Skeletal muscle tissue (tissue), 4 donors: Measurements from ENCODE around the gene CRP. TPM values are rescaled to one million over a fixed set of nuclear protein-coding genes. Genes with fewer than 3 reads are reported as not detected.

ENCODE experiments used
- H3K27ac ChIP-seq: one replicate; pipeline ENCODE4 v1.7.0; 2013; ENCODE audit warnings: mild to moderate bottlenecking, low read depth, low read length, inconsistent platforms
- H3K27me3 ChIP-seq, 3 donors: one replicate each; pipeline ENCODE4 v1.7.0; 2013; ENCODE audit warnings: low read length in 3 of 3; ENCODE audit not compliant: control insufficient read depth in 3 of 3, insufficient read depth in 3 of 3
- H3K36me3 ChIP-seq, 3 donors: one replicate each; pipeline ENCODE4 v1.7.0; 2013; ENCODE audit warnings: low read length in 3 of 3; ENCODE audit not compliant: control insufficient read depth in 3 of 3, insufficient read depth in 3 of 3
- H3K4me1 ChIP-seq, 3 donors: one replicate each; pipeline ENCODE4 v1.7.0; 2013; ENCODE audit warnings: low read length in 3 of 3, mild to moderate bottlenecking in 3 of 3; ENCODE audit not compliant: control insufficient read depth in 3 of 3, insufficient read depth in 3 of 3
- H3K4me3 ChIP-seq, 3 donors: one replicate each; pipeline ENCODE4 v1.7.0; 2013; ENCODE audit warnings: low read length in 3 of 3
- H3K9ac ChIP-seq, 3 donors: one replicate each; pipeline ENCODE4 v1.7.0; 2013; ENCODE audit warnings: low read length in 3 of 3, mild to moderate bottlenecking in 3 of 3, moderate library complexity in 2 of 3, low read depth in 1 of 3
- H3K9me3 ChIP-seq, 3 donors: one replicate each; pipeline ENCODE4 v1.7.0; 2013; ENCODE audit warnings: low read length in 3 of 3; ENCODE audit not compliant: control insufficient read depth in 3 of 3
- total RNA-seq: library from RNA; depleted of rRNA; stranded (reverse); fragments of >200 nt; gene quantifications from one replicate; pipeline ENCODE4 v1.2.3, GENCODE V29; 2014
- donor health status: Osteomylitis.

Gene CRP, protein sequence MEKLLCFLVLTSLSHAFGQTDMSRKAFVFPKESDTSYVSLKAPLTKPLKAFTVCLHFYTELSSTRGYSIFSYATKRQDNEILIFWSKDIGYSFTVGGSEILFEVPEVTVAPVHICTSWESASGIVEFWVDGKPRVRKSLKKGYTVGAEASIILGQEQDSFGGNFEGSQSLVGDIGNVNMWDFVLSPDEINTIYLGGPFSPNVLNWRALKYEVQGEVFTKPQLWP
- not detected for total RNA-seq

DNA sequence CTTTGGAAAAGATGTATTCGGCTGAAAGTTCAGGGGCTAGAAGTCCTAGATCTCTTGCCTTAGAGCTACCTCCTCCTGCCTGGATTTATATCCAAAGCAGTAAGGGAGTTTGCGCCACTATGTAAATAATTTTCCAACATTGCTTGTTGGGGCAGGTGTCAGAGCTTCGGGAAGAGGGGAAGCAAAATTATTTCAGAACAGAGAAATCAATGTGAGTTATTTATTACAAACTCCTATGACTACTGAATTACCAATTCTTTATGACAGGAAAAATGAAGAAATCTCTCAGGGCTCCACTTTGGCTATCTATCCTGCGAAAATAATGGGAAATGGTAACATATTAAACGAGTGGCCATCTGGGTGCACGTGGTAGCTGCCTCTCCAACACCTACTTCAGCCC, at the start of gene CRP:
TSS of gene CRP (minus strand) at position 61 of the 400 bp plus-strand sequence. CDS start 104 bp downstream, outside the sequence.
- no peak within 1 kb of the TSS for H3K27ac ChIP-seq
- no peak within 1 kb of the TSS for H3K9ac ChIP-seq
- no peaks in the 10 kb centered on the region for H3K27me3 ChIP-seq
- H3K36me3 ChIP-seq: no peaks in the 10 kb centered on the region
- H3K4me3 ChIP-seq: no peak within 1 kb of the TSS
- peaks cover 0 to 3% (median 0%) of the 10 kb centered on the region in 3 donors for H3K9me3 ChIP-seq
- H3K4me1 ChIP-seq: no peaks in the 10 kb centered on the region

DNA sequence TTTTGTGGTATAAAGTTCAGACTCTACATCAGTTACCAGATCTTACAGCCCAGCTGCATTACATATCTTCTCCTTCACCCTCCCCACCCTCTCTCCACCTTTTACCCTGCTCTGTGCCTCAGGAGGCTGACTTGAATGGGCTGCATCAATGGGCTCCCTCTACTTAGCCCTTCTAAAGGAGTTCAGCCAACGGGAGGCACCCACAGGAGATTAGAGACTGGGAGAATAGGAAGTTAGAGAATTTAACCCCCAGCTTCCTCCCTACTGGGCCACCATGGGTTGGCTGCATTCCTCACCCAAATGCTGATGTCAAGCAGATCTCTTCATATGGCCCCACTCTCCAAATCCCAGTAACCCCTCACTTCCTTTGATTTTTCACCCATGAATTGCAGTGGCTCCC, 49.3 kb upstream of the CRP start:
- H3K4me1 ChIP-seq: no peaks in the 10 kb centered on the region
- no peaks in the 10 kb centered on the region for H3K36me3 ChIP-seq
- no peak overlapping the region for H3K27ac ChIP-seq
- no peak overlapping the region for H3K4me3 ChIP-seq
- H3K9ac ChIP-seq: no peak overlapping the region
- no peaks in the 10 kb centered on the region for H3K27me3 ChIP-seq
- no peaks in the 10 kb centered on the region for H3K9me3 ChIP-seq

DNA sequence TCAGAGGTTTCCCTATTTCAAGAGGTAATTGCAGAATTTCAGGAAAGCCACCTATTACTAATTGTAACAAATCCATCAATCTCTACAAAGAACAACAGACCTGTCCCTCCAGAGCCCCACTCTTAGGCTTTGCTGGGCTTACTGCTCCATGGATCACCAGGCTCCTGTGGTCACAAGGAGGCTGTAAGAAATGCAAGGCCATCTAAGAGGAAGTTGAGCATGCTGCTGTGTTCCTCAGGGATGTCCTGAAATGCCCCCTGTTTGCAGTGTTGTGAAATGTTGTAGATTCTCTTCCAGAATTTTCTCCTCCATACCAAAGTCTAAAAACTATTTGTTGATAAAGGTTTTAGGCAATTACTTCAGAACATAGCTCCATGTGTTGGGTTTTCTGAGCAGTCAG, 42.0 kb upstream of the CRP start:
- Histone ChIP-seq H3K4me3 (no peak overlapping the region), H3K36me3 (no peaks in the 10 kb centered on the region), H3K9me3 (no peaks in the 10 kb centered on the region), H3K27me3 (peaks cover 0 to 3% (median 0%) of the 10 kb centered on the region in 3 donors), H3K9ac (no peak overlapping the region), H3K27ac (no peak overlapping the region), H3K4me1 (peaks cover 0 to 6% (median 5%) of the 10 kb centered on the region in 3 donors)

DNA sequence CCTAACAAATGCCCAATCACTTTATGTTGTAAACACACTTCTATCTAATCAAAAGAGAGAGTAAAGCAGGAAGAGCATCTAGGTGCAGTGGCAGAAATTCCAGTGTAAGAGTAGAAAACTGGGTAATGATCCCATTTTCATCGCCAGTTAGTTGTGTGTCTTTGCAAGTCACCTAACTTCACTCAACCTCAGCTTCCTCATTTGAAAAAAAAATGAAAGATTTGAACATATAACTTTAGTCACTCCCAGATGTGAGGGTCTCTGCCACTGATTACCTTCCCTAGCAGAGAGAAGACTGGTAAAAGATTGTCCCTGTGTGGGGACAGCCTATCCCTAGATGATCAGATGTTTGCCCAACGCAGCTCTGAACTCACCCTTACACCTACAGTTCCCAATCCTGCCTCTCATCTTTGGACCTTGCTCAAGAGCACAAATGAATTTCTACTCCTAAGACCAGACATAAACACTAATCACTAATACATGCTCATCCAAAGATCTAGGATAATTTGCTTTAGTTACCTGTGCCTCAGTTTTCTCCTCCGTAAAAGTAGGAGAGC, 41.1 kb upstream of the CRP start:
- Histone ChIP-seq H3K4me1 (peaks cover 0 to 6% (median 5%) of the 10 kb centered on the region in 3 donors), H3K9me3 (no peaks in the 10 kb centered on the region), H3K27ac (no peak overlapping the region), H3K9ac (no peak overlapping the region), H3K36me3 (no peaks in the 10 kb centered on the region), H3K4me3 (no peak overlapping the region), H3K27me3 (peaks cover 0 to 3% (median 0%) of the 10 kb centered on the region in 3 donors)

DNA sequence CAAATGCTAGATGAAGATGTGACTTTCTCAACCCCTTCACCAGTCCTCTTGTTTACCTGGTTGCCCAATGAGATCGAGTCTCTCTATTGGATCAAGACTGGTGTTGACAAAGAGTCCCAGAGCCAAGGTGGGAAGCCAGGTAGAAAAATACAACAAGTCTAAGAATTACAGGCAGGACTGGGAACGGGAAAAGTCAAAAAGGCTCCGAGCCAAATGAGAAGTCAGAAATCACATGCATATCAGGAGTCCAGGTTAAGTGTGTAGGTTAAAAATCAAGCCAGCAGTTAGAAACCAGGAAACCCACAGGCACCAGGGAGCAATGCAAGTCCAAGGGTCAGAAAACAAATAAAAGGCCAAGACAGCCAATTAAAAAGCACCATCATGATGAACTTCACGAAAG, 39.0 kb upstream of the CRP start:
- Histone ChIP-seq H3K27me3 (peaks cover 0 to 3% (median 0%) of the 10 kb centered on the region in 3 donors), H3K9me3 (no peaks in the 10 kb centered on the region), H3K36me3 (no peaks in the 10 kb centered on the region), H3K4me1 (peaks cover 0 to 6% (median 5%) of the 10 kb centered on the region in 3 donors), H3K4me3 (no peak overlapping the region), H3K27ac (peak overlapping the region; percentile 63), H3K9ac (no peak overlapping the region)

DNA sequence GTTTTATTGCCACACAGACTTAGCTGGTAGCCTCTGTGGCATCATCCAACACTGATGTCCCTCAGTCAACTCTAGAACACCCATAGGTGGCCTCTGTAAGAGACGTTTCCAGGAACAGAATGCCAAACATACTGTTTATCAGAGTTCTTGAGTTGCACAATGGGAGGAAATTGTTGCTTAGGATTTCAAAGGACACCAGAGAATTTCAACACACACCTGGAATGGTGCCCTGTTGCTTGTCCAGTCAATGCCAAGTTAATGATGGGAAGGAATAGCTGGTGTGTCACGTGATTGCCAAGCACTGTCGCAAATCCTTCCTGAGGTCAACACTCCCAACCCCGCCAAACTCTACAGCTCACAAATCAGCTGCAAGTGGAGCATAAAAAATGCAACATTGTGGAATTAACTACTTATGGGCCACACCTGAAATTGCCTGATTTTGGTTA, 37.8 kb upstream of the CRP start:
- Histone ChIP-seq H3K4me1 (peaks cover 0 to 6% (median 5%) of the 10 kb centered on the region in 3 donors), H3K27me3 (peaks cover 0 to 3% (median 0%) of the 10 kb centered on the region in 3 donors), H3K9ac (no peak overlapping the region), H3K4me3 (no peak overlapping the region), H3K9me3 (no peaks in the 10 kb centered on the region), H3K27ac (peak overlapping the region; percentile 70), H3K36me3 (no peaks in the 10 kb centered on the region)

DNA sequence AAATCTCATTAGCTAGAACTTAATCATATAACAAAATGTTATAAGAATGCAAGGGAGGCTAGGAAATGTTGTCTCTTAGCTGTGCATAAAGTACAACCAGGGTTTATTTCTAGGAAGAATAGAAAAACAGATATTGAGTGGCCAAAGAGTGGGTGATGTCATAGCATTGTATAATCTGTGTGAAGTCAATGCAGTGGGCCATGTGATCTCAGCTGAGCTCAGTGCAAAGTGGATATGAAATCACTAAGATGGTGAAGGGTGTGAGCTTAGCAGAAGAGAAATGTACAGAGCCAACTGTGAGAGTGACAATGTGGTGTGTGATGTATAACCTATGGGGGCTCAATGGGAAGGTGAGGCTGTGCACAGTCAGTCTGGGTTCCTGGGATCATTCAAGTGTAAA, 36.6 kb upstream of the CRP start:
- Histone ChIP-seq H3K9ac (no peak overlapping the region), H3K27ac (peak overlapping the region; percentile 70), H3K4me3 (no peak overlapping the region), H3K36me3 (no peaks in the 10 kb centered on the region), H3K4me1 (peaks cover 0 to 6% (median 5%) of the 10 kb centered on the region in 3 donors), H3K9me3 (no peaks in the 10 kb centered on the region), H3K27me3 (peaks cover 0 to 3% (median 0%) of the 10 kb centered on the region in 3 donors)

DNA sequence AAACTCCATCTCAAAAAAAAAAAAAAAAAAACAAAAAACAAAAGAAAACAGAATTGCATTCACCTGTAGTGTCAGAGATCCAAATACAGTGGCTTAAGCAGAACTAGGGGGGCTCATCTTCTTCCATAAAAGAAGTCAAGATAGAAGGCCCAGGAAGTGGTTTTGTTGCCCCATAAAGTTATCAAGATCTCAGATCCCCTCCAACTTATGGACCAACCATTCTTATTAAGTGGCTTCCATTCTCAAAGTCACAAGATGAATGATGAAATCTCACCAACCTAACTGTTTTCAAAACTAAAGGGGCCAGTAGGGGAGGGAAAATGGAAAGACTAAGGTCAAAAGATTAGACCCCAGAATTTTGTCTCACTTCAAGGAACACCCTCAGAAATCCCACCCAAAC, 36.2 kb upstream of the CRP start:
- Histone ChIP-seq H3K4me3 (no peak overlapping the region), H3K9ac (no peak overlapping the region), H3K36me3 (no peaks in the 10 kb centered on the region), H3K27ac (no peak overlapping the region), H3K27me3 (peaks cover 0 to 3% (median 0%) of the 10 kb centered on the region in 3 donors), H3K9me3 (no peaks in the 10 kb centered on the region), H3K4me1 (peaks cover 0 to 6% (median 5%) of the 10 kb centered on the region in 3 donors)

DNA sequence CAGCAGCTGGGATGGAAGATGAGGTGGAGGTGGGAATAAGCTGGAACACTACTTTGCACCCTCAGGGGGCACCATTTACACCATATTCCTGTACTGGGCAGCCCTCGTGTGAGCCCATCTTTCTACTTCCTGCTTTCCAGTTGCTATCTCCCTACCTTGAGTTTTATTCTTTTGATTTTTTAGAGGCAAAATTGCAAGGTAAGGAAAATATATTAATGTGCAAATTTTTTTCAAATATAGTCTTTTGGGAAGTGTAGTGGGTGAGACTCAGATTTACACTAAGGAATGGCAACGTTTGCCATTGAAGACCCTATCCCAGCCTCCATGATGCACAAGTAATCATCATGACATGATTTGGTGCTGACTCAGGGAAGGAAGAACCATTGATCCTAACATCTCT, 35.2 kb upstream of the CRP start:
- H3K4me1 ChIP-seq: peaks cover 0 to 6% (median 5%) of the 10 kb centered on the region in 3 donors
- no peaks in the 10 kb centered on the region for H3K36me3 ChIP-seq
- H3K27ac ChIP-seq: no peak overlapping the region
- H3K9ac ChIP-seq: no peak overlapping the region
- H3K4me3 ChIP-seq: no peak overlapping the region
- no peaks in the 10 kb centered on the region for H3K9me3 ChIP-seq
- H3K27me3 ChIP-seq: peaks cover 0 to 3% (median 0%) of the 10 kb centered on the region in 3 donors

DNA sequence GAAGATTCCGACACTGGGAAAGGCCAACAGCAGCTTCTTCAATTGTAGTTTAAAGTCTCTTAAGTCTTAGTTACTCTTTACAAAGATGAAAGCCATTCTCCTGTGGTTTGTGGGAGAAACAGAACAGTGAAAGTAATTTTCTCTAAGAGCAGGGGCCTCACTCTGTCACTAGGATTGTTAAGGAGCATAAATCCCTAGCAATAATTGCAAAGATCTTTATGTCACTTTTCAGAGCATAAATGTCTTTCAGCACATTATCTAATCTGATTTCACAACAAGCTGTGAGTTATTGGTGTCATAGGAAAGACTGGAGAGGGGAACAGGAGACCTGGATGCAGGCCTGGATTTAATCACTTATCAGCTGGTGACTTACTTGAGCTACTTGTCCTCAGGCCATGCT, 34.0 kb upstream of the CRP start:
- Histone ChIP-seq H3K4me3 (no peak overlapping the region), H3K9me3 (no peaks in the 10 kb centered on the region), H3K9ac (no peak overlapping the region), H3K36me3 (no peaks in the 10 kb centered on the region), H3K27me3 (no peaks in the 10 kb centered on the region), H3K4me1 (peaks cover 0 to 6% (median 5%) of the 10 kb centered on the region in 3 donors), H3K27ac (no peak overlapping the region)
